GM19438 (cell line): ENCODE results near the gene MEX3C.

ENCODE experiments used
- ATAC-seq: cut with Tn5 transposase; IDR thresholded peaks from one replicate; pipeline ENCODE4 v1.9.1; 2021; ENCODE audit warnings: low read depth; ENCODE audit not compliant: unreplicated experiment

MEX3C gene

GRCh38 chr18:51157215-51157614 is 40.3 kb downstream of the MEX3C start:
- no peak for ATAC-seq

GRCh38 chr18:51154431-51155063 is 42.9 kb downstream of the MEX3C start:
- no peak for ATAC-seq

- ATAC-seq = peak; percentile 81
Observed at GRCh38 chr18:51153659-51154371, 43.7 kb downstream of the MEX3C start.

- peak; percentile 24 for ATAC-seq
Observed at GRCh38 chr18:51151568-51152511, 45.6 kb downstream of the MEX3C start.

GRCh38 chr18:51151185-51151567 is 46.3 kb downstream of the MEX3C start:
- no peak for ATAC-seq

GRCh38 chr18:51150113-51150700 is 47.3 kb downstream of the MEX3C start:
- no peak for ATAC-seq

- ATAC-seq = no peak
Observed at GRCh38 chr18:51149670-51150069, 47.8 kb downstream of the MEX3C start.

- no peak for ATAC-seq
Observed at GRCh38 chr18:51146909-51147308, 50.6 kb downstream of the MEX3C start.

GRCh38 chr18:51138936-51139335 is 58.5 kb downstream of the MEX3C start:
- no peak for ATAC-seq

- ATAC-seq = no peak
Observed at GRCh38 chr18:51137891-51138290, 59.6 kb downstream of the MEX3C start.

- no peak for ATAC-seq
Observed at GRCh38 chr18:51137026-51137729, 60.3 kb downstream of the MEX3C start.

- ATAC-seq = no peak
Observed at GRCh38 chr18:51135795-51136194, 61.7 kb downstream of the MEX3C start.

GRCh38 chr18:51135364-51135763 is 62.1 kb downstream of the MEX3C start:
- ATAC-seq = no peak

- no peak for ATAC-seq
Observed at GRCh38 chr18:51134721-51135120, 62.8 kb downstream of the MEX3C start.

GRCh38 chr18:51133580-51134160 is 63.8 kb downstream of the MEX3C start:
- ATAC-seq = no peak

- no peak for ATAC-seq
Observed at GRCh38 chr18:51132256-51132935, 65.1 kb downstream of the MEX3C start.

- ATAC-seq = no peak
Observed at GRCh38 chr18:51128533-51128932, 68.9 kb downstream of the MEX3C start.

GRCh38 chr18:51127664-51128063 is 69.8 kb downstream of the MEX3C start:
- no peak for ATAC-seq

GRCh38 chr18:51125976-51126375 is 71.5 kb downstream of the MEX3C start:
- ATAC-seq = no peak
